Vagina (tissue), 2 donors: Measurements from ENCODE around the gene YWHAE.

ENCODE experiments used
- CTCF ChIP-seq, 3 experiments: fragments of 450-650 bp in 2 of 3; fragments of 200-600 bp in 1 of 3; sonication (generic) in 1 of 3; IDR thresholded peaks; one replicate each; pipeline ENCODE4 v1.5.1; 2017 to 2019; ENCODE audit warnings: antibody characterized with exemption in 3 of 3, mild to moderate bottlenecking in 2 of 3, moderate library complexity in 2 of 3
- POLR2A ChIP-seq, 2 donors: fragments of 450-650 bp; IDR thresholded peaks; one replicate each; pipeline ENCODE4 v1.6.1; 2017; ENCODE audit warnings: antibody characterized with exemption in 2 of 2, mild to moderate bottlenecking in 2 of 2, moderate library complexity in 2 of 2
- POLR2AphosphoS5 ChIP-seq, 2 donors: sonication (generic); formaldehyde crosslinking; IDR thresholded peaks; one replicate each; pipeline ENCODE4 v1.9.0; 2017; ENCODE audit warnings: antibody characterized with exemption in 2 of 2, mild to moderate bottlenecking in 2 of 2, low read depth in 1 of 2; ENCODE audit not compliant: insufficient read depth in 1 of 2

GRCh38 chr17:1362964-1363363, 37.1 kb downstream of the YWHAE start:
- TF ChIP-seq POLR2A (IDR thresholded peaks at IDR 0.05) (no peak), POLR2AphosphoS5 (IDR thresholded peaks at IDR 0.05; ENCODE audit: insufficient read depth in 1 of 2, low read depth in 1 of 2) (no peak), CTCF (IDR thresholded peaks at IDR 0.05) (no peak)
